CD4-positive, alpha-beta T cell treated with Interleukin-1 beta for 1 hour (primary cell): Measurements from ENCODE around the gene NOS3.

Experiments used
- DNase-seq, 2 donors: peaks; one replicate each; pipeline ENCODE4 v3.0.0-alpha.2; 2020 to 2022

The NOS3 gene

GRCh38 chr7:151060416-151061212 lies 69.8 kb downstream of the NOS3 start:
- DNase-seq: no peak

DNA sequence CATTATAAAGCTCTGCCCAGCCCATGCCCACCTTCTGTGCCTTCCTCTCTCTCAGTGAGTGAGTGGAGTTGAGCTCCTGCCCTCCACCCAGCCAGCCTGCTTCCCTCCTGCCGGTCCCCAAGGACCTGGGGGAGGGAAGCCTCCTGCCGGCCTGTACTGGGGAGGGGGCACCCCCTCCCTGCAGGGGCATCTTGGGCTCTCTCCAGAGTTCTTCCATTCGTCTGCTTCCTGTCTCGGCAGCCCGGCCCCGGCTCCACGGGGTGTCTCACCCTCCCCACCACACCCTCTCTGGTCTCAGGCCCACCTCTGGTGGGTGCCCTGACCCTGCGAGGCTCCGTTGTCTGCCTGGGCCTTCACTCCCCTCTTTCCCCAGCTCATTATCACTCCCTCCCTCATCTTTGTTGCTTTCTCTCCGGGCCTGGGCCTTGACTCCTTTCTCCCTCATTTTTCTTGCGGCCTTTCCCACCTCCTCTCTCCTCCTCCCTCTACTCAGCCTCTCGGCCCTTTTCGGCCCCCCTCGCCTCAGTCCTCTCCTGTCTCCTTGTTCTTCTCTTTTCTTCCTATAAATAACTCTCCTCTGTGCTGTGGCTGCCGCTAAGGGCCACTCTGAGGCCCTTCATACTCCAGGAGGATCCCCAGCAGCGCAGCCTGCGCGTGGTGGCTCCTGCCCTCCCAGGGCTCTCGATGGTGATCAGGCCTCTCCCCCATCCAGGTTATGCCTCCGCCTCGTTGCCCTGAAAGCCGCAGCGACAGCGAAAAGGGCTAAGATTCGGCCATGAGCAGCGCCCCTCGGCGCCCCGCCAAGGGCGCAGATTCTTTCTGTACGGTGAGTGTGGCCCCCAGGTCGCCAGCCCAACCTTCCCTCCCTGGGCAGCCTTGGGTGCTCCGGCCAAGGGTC lies 70.6 kb downstream of the NOS3 start:
- no peak for DNase-seq

DNA sequence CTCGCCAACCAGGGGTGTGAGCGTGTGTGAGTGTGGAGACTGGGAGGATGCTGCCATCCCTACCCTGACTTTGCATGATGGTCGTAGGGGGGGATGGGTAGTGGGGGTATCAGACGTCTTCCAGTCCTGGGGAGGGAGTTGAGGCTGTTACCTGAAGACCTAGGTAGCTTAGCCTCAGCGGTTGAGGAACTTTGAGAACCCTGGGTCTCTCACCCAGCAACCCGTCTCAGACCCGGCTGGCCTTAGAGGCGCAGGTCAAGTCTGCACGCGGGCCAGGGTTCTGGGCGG lies 71.2 kb downstream of the NOS3 start:
- no peak for DNase-seq

- no peak for DNase-seq
Observed at GRCh38 chr7:151062399-151063211, 71.8 kb downstream of the NOS3 start.

- DNase-seq: no peak
Observed at GRCh38 chr7:151063212-151063561, 72.4 kb downstream of the NOS3 start.
